ENCODE data around the gene PLA2R1.

The PLA2R1 gene

GRCh38 chr2:159898441-159898840 lies 164.0 kb downstream of the PLA2R1 start:
- Histone ChIP-seq H3K4me1 (ENCODE audit: insufficient read depth, poor library complexity, severe bottlenecking) (no peaks in the 10 kb centered on the region), H3K4me3 (ENCODE audit: severe bottlenecking) (no peak overlapping the region), H3K27ac (ENCODE audit: poor library complexity, severe bottlenecking) (no peak overlapping the region), H3K9me3 (ENCODE audit: severe bottlenecking) (no peaks in the 10 kb centered on the region), H3K27me3 (ENCODE audit: insufficient read depth, poor library complexity, severe bottlenecking) (no peaks in the 10 kb centered on the region), H3K36me3 (ENCODE audit: low read depth) (no peaks in the 10 kb centered on the region)
- TF ChIP-seq, protein P1, sequence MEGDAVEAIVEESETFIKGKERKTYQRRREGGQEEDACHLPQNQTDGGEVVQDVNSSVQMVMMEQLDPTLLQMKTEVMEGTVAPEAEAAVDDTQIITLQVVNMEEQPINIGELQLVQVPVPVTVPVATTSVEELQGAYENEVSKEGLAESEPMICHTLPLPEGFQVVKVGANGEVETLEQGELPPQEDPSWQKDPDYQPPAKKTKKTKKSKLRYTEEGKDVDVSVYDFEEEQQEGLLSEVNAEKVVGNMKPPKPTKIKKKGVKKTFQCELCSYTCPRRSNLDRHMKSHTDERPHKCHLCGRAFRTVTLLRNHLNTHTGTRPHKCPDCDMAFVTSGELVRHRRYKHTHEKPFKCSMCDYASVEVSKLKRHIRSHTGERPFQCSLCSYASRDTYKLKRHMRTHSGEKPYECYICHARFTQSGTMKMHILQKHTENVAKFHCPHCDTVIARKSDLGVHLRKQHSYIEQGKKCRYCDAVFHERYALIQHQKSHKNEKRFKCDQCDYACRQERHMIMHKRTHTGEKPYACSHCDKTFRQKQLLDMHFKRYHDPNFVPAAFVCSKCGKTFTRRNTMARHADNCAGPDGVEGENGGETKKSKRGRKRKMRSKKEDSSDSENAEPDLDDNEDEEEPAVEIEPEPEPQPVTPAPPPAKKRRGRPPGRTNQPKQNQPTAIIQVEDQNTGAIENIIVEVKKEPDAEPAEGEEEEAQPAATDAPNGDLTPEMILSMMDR (IDR thresholded peaks at IDR 0.05; ENCODE audit: poor library complexity, severe bottlenecking): no peak
- DNase-seq (ENCODE audit: low spot score) (no peak), ATAC-seq (ENCODE audit: low read depth) (no peak)

- Histone ChIP-seq H3K9me3 (ENCODE audit: severe bottlenecking) (no peaks in the 10 kb centered on the region), H3K4me1 (ENCODE audit: insufficient read depth, poor library complexity, severe bottlenecking) (no peaks in the 10 kb centered on the region), H3K27ac (ENCODE audit: poor library complexity, severe bottlenecking) (no peak overlapping the region), H3K4me3 (ENCODE audit: severe bottlenecking) (no peak overlapping the region), H3K27me3 (ENCODE audit: insufficient read depth, poor library complexity, severe bottlenecking) (no peaks in the 10 kb centered on the region), H3K36me3 (ENCODE audit: low read depth) (no peaks in the 10 kb centered on the region)
- TF ChIP-seq, protein P1 (IDR thresholded peaks at IDR 0.05; ENCODE audit: poor library complexity, severe bottlenecking): no peak
- DNase-seq (ENCODE audit: low spot score) (no peak), ATAC-seq (ENCODE audit: low read depth) (no peak)
These were observed 164.7 kb downstream of the PLA2R1 start for GRCh38 chr2:159897720-159898119.

DNA sequence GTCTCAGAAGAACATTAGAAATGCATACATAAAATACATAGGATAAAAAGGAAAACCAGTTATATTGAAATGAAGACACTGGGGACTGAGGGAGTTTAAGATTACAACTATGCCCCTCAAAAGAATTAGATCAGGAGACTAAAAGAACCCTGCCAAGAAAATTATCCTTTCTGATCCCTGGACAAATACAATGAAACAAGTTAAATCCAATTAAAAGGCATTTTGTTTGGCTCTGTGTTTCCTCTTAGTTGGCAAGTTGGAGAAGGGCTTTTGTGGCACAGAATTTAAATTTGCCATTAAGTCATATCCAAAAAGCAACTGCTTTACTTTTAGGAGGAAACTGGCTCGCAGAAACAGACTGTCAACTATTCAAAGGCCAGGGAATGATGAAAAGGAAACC lies 165.3 kb downstream of the PLA2R1 start:
- H3K4me1 ChIP-seq (ENCODE audit: insufficient read depth, poor library complexity, severe bottlenecking): no peaks in the 10 kb centered on the region

DNA sequence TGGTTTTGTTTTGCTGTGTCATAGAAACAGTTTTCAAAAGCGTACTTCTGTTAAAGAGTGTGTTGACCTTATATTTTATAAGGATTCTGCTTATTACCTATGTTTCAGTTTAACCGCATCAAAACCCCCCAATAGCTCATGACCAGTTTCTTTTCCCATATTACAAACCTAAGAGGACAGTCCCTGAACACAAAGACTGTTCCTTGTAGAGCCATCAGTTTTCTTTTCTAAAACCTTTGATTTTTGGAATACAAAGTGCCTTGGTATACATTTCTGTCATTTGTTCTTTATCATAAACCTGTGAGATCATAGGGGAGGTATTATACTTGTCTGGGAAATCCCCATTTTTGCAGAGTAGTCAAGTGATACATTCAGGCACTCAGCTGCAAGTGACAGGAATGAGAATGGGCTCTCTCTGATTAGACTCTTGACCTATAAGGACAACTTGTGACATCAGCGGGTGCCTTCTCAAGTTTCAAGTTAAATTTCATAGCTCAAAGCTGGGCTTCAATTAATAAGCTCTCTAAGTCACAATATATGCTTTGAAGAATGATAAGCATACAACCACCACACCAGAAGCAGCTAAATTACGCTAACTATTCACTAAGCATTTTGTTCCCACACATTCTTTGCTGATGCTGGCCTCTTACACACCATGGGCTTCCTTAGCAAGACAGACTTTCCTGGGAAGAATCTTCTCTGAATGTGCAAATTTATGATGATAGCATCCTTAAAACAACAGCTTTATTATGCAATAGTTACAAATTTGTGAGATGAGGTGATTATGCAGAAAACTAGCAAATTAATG lies 167.0 kb downstream of the PLA2R1 start:
- H3K4me1 ChIP-seq (ENCODE audit: insufficient read depth, poor library complexity, severe bottlenecking): no peaks in the 10 kb centered on the region
- H3K27ac ChIP-seq (ENCODE audit: poor library complexity, severe bottlenecking): no peak overlapping the region
- no peaks in the 10 kb centered on the region for H3K9me3 ChIP-seq (ENCODE audit: severe bottlenecking)
- TF ChIP-seq, protein P1 (IDR thresholded peaks at IDR 0.05; ENCODE audit: poor library complexity, severe bottlenecking): no peak
- no peaks in the 10 kb centered on the region for H3K36me3 ChIP-seq (ENCODE audit: low read depth)
- ATAC-seq (ENCODE audit: low read depth) (no peak), DNase-seq (ENCODE audit: low spot score) (no peak)
- no peaks in the 10 kb centered on the region for H3K27me3 ChIP-seq (ENCODE audit: insufficient read depth, poor library complexity, severe bottlenecking)
- H3K4me3 ChIP-seq (ENCODE audit: severe bottlenecking): no peak overlapping the region

More for the DNA sequence above, 165.3 kb downstream of the PLA2R1 start:
- no peaks in the 10 kb centered on the region for H3K9me3 ChIP-seq (ENCODE audit: severe bottlenecking)
- TF ChIP-seq, protein P1 (IDR thresholded peaks at IDR 0.05; ENCODE audit: poor library complexity, severe bottlenecking): no peak
- no peak for ATAC-seq (ENCODE audit: low read depth)
- H3K27me3 ChIP-seq (ENCODE audit: insufficient read depth, poor library complexity, severe bottlenecking): no peaks in the 10 kb centered on the region
- H3K4me3 ChIP-seq (ENCODE audit: severe bottlenecking): no peak overlapping the region
- H3K36me3 ChIP-seq (ENCODE audit: low read depth): no peaks in the 10 kb centered on the region
- DNase-seq (ENCODE audit: low spot score): no peak
- H3K27ac ChIP-seq (ENCODE audit: poor library complexity, severe bottlenecking): no peak overlapping the region
